Effector memory CD8-positive, alpha-beta T cell (primary cell): Measurements from ENCODE around the gene LEMD2.
A peak's percentile ranks its signal among the peaks of the same experiment; 100 is the strongest.

ENCODE experiments used
- ATAC-seq: fragments of 150-1000 bp; cut with Tn5 transposase; replicated peaks from 2 replicates; pipeline ENCODE4 v1.10.0; 2021; ENCODE audit warnings: mild to moderate bottlenecking, moderate library complexity
- DNase-seq, 3 experiments: peaks; one replicate each; pipeline ENCODE4 v3.0.0; 2021
- H3K27ac Mint-ChIP-seq, 2 donors: one replicate each; pipeline ENCODE4 v1.8.0; 2022; ENCODE audit warnings: mild to moderate bottlenecking in 2 of 2, mixed read lengths in 2 of 2, moderate library complexity in 2 of 2
- H3K27me3 Mint-ChIP-seq, 2 donors: one replicate each; pipeline ENCODE4 v1.8.0; 2022; ENCODE audit warnings: mixed read lengths in 2 of 2
- H3K36me3 Mint-ChIP-seq: one replicate; pipeline ENCODE4 v1.8.0; 2022; ENCODE audit warnings: mild to moderate bottlenecking, moderate library complexity, mixed read lengths; ENCODE audit not compliant: insufficient read depth
- H3K4me1 Mint-ChIP-seq, 2 donors: one replicate each; pipeline ENCODE4 v1.8.0; 2022; ENCODE audit warnings: low read depth in 2 of 2, mixed read lengths in 2 of 2
- H3K4me3 Mint-ChIP-seq, 2 donors: one replicate each; pipeline ENCODE4 v1.8.0; 2022; ENCODE audit warnings: mild to moderate bottlenecking in 2 of 2, mixed read lengths in 2 of 2, moderate library complexity in 2 of 2
- H3K9me3 Mint-ChIP-seq, 2 donors: one replicate each; pipeline ENCODE4 v1.8.0; 2022; ENCODE audit warnings: mixed read lengths in 2 of 2

Gene LEMD2

DNA sequence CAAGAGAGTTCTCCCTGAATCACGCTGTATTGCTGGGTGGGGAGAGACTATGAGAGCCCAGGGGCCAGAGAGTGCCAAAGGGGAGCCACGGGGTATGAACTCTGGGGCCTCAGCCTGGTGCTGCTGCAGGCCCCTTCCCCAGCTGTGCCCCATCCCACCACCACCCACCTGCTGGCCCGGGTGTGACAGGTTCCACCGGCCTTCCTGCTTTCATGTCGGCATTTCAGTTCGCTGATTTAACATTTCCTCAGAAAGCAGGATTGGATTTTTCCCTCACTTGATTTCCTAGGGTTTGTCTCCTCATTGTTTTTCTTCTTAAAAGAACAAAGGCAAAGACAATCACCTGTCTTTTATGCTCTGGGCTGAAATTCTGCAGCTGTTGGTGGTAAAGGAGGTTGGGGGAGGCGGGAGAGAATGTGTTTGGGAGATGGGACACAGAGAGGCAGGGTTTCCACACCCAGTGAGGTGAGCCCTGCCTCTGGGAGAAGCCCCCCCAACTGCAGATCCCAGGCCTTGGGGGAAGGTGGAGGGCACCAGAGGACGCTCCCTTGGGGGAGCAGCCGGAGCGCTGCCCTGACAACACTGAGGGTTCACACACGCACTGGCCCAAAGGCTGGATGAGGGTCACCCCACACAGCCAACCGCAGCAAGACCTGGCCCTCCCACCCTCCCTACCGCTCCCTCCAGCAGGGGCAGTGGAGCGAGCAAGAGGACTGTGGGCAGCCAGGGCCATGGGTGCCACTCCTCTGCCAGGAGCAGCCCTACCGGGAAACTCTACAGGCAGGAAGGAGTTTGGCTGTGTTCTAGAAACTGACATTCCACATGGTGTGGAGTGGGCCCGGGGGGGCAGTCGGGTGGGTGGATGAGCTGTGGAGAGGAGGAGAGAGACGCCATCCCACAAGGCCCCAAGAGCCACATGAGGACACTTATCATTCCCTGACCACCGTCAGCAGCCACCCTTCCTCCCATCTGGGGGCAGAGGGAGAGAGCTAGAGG, 25.4 kb upstream of the LEMD2 start:
- Mint-ChIP-seq H3K36me3 (peaks cover 3% of the 10 kb centered on the region), H3K9me3 (no peaks in the 10 kb centered on the region), H3K27ac (no peak overlapping the region), H3K4me1 (peaks cover 5 to 6% of the 10 kb centered on the region in 2 donors), H3K4me3 (no peak overlapping the region), H3K27me3 (peaks cover 56 to 92% of the 10 kb centered on the region in 2 donors)
- DNase-seq (no peak), ATAC-seq (no peak)

DNA sequence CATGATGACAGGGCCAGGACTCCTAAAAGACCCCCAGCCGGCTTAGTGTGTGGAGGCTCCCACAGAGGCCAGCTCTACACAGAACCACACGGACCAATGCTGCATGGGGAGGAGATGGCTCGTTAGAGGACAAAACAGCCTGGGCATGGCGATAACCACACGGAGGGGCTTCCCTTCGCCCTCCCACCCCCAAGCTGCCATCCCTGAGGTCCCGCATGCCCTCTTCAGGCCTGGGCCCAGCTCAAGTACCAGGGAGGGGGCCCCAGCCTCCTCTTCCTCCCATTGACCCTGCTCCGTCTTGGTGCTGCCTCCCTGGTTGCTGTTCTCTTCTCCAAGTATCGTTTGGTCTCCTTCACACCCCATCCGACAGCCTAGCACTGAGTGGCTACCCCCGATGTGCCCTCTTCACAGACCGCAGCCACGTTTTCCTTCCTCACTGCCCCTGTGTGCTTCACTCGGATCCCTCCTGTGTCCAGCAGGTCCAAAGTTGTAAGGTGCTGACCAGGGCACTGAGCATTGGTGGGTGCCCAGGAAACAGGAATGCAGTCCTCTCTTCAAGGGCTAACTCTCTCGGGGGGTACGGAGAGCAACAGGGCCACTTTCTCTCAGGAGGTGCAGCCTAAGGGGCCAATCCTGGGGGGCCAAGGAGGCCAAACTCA, 24.4 kb upstream of the LEMD2 start:
- Mint-ChIP-seq H3K9me3 (no peaks in the 10 kb centered on the region), H3K36me3 (peaks cover 3% of the 10 kb centered on the region), H3K27me3 (peaks cover 65 to 93% of the 10 kb centered on the region in 2 donors), H3K4me1 (peaks cover 5 to 13% of the 10 kb centered on the region in 2 donors), H3K4me3 (no peak overlapping the region), H3K27ac (no peak overlapping the region)
- ATAC-seq (no peak), DNase-seq (no peak)

DNA sequence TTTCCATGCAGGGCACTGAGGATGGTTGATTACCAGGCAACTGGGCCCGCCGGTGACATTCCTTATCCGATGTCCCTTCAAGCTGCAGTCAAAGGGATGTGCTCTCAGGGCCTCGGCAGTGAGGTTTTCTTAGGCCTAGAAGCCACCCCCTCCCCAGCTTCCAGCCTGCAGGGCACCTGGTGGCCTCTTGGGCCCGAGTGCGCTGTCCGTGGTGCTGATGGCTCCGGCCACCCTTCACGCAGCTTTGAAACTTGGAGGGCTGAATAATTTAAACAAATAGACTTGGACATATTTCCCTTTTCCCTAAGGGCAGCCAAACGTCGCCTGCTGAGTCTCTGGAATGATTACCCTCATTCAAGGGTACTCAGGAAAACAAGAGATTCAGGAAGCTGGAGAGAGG, 23.7 kb upstream of the LEMD2 start:
- Mint-ChIP-seq H3K27me3 (peaks cover 72 to 96% of the 10 kb centered on the region in 2 donors), H3K4me1 (peaks cover 11 to 20% of the 10 kb centered on the region in 2 donors), H3K4me3 (no peak overlapping the region), H3K27ac (no peak overlapping the region), H3K36me3 (peaks cover 3% of the 10 kb centered on the region), H3K9me3 (no peaks in the 10 kb centered on the region)
- ATAC-seq (no peak), DNase-seq (peak; percentile 15 to 33 (median 17))

DNA sequence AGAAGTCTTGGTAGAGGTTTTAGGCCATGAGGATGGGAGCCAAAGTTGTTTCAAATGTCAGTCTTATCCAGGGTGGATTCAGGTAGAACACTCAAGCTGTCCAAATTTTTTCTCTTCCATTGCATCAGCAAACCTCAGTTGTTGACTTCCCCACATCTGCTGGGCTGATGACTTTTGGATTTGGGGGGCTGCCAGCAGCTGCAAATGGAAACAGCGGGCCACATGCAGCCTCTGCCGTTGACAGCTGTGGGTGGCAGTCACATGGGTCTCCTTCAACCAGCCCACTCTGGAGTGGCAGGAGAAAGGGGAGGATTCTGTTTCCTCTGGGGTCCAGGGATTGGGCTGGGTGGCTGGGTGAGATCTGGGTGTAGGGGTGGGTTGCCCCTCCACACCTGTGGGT, 20.7 kb upstream of the LEMD2 start:
- H3K4me3 Mint-ChIP-seq, result no peak overlapping the region
- peaks cover 73 to 92% of the 10 kb centered on the region in 2 donors for H3K27me3 Mint-ChIP-seq

DNA sequence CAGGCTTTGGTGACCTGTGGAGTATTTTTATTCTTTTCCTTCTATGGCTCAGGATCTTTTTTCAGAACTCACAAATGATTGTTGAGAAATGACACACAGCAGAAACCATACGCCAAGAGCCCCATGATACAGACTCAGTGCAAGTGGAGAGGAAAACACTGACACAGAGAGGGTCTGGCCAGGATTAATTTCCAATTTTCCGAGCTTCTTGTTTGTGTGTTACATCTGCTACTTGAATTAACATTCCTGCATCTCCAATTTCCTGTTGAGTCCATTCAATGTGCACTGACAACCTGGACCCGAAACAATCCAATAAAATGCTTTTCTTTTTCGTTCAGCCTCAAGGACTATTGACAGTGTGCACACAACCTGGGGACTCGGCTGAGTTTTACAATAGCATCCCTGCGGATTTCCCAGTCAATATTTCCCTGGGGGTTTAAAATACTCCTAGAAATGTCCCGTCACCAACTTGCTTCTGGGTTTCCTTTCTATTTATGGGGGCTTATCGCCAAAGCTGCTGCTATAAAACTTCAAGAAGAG, 19.8 kb upstream of the LEMD2 start:
- Mint-ChIP-seq H3K4me3 (no peak overlapping the region), H3K27ac (no peak overlapping the region)

More for the DNA sequence above, 20.7 kb upstream of the LEMD2 start:
- Mint-ChIP-seq H3K36me3 (peaks cover 3% of the 10 kb centered on the region), H3K9me3 (no peaks in the 10 kb centered on the region), H3K27ac (no peak overlapping the region), H3K4me1 (peaks cover 17 to 22% of the 10 kb centered on the region in 2 donors)
- no peak for DNase-seq
- ATAC-seq, result no peak

DNA sequence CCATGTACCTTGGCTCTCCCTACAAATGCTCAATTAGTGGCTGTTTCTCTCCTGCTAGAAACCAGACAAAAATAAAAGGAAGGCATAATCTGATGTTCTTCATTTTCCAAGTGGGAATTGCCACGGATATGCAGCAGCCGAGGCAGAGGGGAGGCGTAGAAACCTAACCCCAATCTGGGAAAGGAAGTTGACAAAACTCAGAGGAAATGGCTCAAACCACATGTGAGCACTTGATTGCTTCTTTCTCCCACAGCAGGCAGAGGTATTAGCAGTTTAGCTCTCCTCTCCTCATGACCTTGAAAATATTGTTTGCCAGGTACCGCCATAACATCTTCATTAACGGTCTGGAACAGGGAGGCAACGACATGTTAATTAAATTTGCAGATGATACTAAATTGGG, 18.7 kb upstream of the LEMD2 start:
- ATAC-seq, result no peak
- Mint-ChIP-seq H3K4me3 (peak overlapping the region; percentile 50 to 67), H3K4me1 (peaks cover 14 to 22% of the 10 kb centered on the region in 2 donors), H3K27ac (no peak overlapping the region), H3K27me3 (peaks cover 63 to 91% of the 10 kb centered on the region in 2 donors), H3K36me3 (peaks cover under 1% of the 10 kb centered on the region), H3K9me3 (no peaks in the 10 kb centered on the region)
- DNase-seq, result no peak

More for the DNA sequence above, 19.8 kb upstream of the LEMD2 start:
- H3K27me3 Mint-ChIP-seq, result peaks cover 71 to 91% of the 10 kb centered on the region in 2 donors
- no peak for DNase-seq
- H3K9me3 Mint-ChIP-seq, result no peaks in the 10 kb centered on the region
- no peak for ATAC-seq
- H3K36me3 Mint-ChIP-seq, result peaks cover 3% of the 10 kb centered on the region
- H3K4me1 Mint-ChIP-seq, result peaks cover 17 to 22% of the 10 kb centered on the region in 2 donors

DNA sequence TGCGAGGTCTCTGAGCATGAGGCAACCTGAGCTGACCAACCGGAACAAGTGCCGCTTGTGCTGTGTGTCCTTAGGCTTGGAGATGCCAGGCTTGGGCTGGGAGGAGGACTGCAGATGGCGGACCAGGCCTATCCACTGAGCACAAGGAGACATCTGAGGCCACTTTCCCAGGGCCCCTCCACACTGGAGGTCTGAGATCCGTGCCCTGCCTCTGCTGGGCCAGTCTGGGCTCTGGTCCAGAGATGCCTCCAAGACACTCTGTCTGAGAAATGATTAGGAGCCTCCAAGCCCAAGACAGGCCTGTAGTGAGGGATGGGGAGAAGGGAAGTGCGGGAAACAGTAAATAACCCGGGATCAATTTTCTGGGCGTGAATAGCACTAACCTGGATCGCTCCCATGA, 17.9 kb upstream of the LEMD2 start:
- Mint-ChIP-seq H3K27me3 (peaks cover 55 to 88% of the 10 kb centered on the region in 2 donors), H3K27ac (no peak overlapping the region), H3K9me3 (no peaks in the 10 kb centered on the region), H3K4me1 (peaks cover 12 to 22% of the 10 kb centered on the region in 2 donors), H3K36me3 (no peaks in the 10 kb centered on the region), H3K4me3 (no peak overlapping the region)
- DNase-seq (no peak), ATAC-seq (no peak)

DNA sequence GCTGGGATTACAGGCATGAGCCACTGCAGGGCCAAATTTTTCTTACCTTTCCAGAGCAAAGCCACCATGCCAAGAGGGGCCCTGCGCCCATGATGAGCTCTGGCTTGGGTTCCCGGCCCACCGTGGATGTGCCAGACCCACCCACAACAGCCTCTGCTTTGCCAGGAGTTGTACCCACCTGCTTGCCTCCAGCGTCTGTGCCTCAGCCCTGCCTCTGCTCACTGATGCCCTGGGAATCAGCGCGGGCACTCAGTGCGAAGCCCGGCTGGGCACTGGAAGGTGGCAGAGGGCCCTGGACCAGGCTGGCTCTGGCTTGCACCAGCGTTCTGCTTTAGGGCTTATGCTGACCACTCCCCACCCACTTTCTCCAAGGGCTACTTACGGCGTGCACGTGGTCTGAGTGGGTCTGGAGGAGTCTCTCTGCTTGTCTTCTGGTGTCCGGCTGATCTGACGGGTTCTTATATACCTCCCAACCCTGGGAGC, 14.7 kb upstream of the LEMD2 start, which contains the start of gene MLN:
MLN (minus strand) TSS at position 433 of the 483 bp plus-strand sequence. CDS start 2,840 bp downstream, outside the sequence.
- H3K27me3 Mint-ChIP-seq, result peaks cover 37 to 84% of the 10 kb centered on the region in 2 donors
- peaks cover 12 to 14% of the 10 kb centered on the region in 2 donors for H3K4me1 Mint-ChIP-seq
- H3K27ac Mint-ChIP-seq, result no peak within 1 kb of the TSS
- H3K36me3 Mint-ChIP-seq, result no peaks in the 10 kb centered on the region
- ATAC-seq (no peak), DNase-seq (no peak)
- no peaks in the 10 kb centered on the region for H3K9me3 Mint-ChIP-seq
- H3K4me3 Mint-ChIP-seq, result no peak within 1 kb of the TSS

DNA sequence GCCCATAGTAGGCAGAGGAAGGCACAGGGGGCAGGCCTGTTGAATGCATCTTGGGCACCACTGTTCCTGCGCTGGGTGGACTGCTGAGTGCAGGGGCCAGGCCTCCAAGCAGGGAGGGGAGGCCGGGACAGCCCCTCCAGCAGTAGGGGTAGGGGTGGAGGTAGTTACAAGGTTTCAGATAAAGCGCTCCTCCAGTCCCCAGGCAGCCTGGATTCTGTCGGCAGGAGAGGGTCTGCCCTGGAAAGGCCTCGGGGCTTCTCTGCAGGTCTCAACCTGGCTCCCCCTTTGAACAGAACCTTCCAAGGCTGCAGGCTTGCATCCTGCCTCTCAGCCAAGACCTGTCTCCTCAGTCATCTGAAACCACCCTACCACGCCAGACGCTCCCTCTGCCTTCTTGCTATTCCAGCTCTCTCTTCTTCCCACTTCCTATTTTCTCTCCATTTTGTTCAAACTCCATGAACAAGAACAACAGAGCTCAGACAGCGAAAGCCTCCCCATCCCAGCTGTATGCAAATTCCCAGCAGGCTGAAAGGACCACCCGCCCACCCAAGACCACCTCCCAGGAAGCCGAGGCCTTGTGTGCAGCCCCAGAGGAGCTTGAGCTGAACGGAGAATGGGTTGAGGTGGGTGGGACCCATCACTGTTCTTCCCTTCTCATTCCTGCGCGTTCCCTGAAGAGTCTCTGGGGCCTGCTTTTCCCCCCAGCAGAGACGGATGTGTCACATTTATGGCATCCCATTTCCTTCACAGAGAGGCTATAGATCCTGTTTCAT, 13.4 kb upstream of the LEMD2 start:
- peaks cover 34 to 84% of the 10 kb centered on the region in 2 donors for H3K27me3 Mint-ChIP-seq
- no peak overlapping the region for H3K27ac Mint-ChIP-seq
- H3K4me3 Mint-ChIP-seq, result no peak overlapping the region
- no peaks in the 10 kb centered on the region for H3K9me3 Mint-ChIP-seq
- DNase-seq (no peak), ATAC-seq (no peak)
- H3K36me3 Mint-ChIP-seq, result no peaks in the 10 kb centered on the region
- H3K4me1 Mint-ChIP-seq, result peaks cover 3% of the 10 kb centered on the region in 2 donors

DNA sequence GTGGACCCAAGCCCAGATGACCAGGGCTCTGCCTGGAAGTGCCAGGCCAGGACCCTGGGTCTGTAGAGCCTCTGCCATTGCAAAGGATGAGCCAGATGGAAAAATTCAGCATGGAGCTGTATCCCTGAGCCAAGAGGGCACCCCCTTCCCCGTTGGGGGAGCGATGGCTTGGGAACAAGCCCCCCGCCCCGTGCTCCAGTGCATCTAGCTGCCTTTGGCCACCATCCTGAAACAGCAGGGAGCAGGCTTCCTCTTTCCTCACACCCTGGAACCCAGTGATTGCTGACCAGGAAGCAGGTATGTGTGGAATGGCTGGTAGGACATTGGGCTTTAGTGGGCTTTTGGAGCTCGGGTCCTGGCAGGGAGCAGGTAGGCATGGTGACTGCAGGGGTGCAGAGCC, 12.7 kb upstream of the LEMD2 start:
- DNase-seq (no peak), ATAC-seq (no peak)
- H3K9me3 Mint-ChIP-seq, result no peaks in the 10 kb centered on the region
- peaks cover 36 to 84% of the 10 kb centered on the region in 2 donors for H3K27me3 Mint-ChIP-seq
- no peaks in the 10 kb centered on the region for H3K36me3 Mint-ChIP-seq
- H3K27ac Mint-ChIP-seq, result no peak overlapping the region
- peaks cover 0 to under 1% of the 10 kb centered on the region in 2 donors for H3K4me1 Mint-ChIP-seq
- no peak overlapping the region for H3K4me3 Mint-ChIP-seq

DNA sequence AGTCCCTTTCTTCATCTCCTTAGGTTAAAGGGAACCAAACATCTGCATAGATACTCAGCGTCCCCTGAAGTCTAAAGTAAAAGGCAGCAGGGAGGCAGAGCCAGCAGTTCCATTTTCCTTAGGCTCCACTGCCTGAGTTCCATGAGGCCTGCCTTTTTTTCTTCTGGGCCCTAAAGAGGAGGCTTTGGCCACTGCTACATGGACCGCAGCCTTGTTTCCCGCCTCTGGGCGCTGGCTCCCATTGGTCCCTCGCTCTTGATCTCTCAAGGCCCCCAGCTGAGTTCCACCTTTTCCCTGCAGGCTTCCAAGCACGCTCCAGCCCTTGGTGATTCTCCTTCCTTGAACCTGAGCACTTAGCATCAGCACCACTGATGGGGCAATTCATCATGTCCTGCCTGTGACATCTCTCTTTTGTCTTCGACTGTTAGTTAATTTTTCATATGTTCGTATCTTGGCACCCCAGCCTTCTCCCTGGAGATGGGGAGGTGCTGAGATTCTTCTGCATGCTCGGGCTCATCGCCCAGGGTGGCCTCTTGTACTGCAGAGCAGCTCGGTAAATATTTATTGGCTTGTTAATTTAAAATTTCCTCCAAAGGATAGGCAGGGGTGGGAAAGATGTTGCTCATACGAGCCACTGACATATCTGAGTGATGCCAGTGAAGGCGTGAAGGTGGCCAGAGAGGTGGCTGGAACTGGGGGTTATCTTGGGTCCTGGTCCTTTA, 11.5 kb upstream of the LEMD2 start:
- H3K4me3 Mint-ChIP-seq, result no peak overlapping the region
- no peaks in the 10 kb centered on the region for H3K36me3 Mint-ChIP-seq
- no peak overlapping the region for H3K27ac Mint-ChIP-seq
- peaks cover 34 to 81% of the 10 kb centered on the region in 2 donors for H3K27me3 Mint-ChIP-seq
- H3K9me3 Mint-ChIP-seq, result no peaks in the 10 kb centered on the region
- H3K4me1 Mint-ChIP-seq, result no peaks in the 10 kb centered on the region
- ATAC-seq (no peak), DNase-seq (no peak)

DNA sequence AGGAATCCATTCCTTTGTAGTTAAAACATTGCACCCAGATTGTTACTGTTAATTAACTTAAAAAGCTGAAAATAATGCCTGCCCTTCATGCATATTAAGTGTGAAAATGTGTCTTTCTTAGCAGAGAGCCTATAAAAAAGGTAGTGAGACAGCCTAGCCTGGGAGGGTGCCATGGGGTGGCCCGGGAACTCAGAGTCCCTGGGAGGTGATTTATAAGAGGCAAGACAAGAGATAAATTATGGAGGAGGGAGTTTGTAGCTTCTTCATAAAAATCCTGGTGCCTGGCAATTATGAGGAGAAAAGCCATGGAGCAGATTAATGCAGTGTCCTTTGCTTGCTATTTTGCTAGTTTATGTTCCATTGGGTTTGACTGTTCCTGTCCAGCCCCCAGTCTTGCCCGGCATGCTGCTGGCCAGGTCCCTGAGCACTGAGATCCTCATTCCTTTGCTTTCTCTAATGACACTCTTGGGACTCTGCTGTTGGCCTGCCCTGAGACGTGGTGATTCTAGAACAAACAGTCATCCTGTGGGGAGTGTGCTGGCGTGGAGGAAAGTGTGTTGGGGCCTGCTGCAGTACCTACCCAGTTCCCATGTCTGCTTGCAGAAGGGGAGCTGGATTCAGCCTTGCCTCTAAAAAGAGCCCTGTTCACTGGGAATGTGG, 10.7 kb upstream of the LEMD2 start:
- H3K9me3 Mint-ChIP-seq, result no peaks in the 10 kb centered on the region
- ATAC-seq, result no peak
- H3K27ac Mint-ChIP-seq, result no peak overlapping the region
- no peaks in the 10 kb centered on the region for H3K4me1 Mint-ChIP-seq
- DNase-seq, result no peak
- no peaks in the 10 kb centered on the region for H3K36me3 Mint-ChIP-seq
- H3K27me3 Mint-ChIP-seq, result peaks cover 25 to 73% of the 10 kb centered on the region in 2 donors
- H3K4me3 Mint-ChIP-seq, result no peak overlapping the region
